K562 (cell line): ENCODE measurements around the gene EPHB2. TPM values are rescaled to one million over a fixed set of nuclear protein-coding genes. Genes with fewer than 3 reads are reported as not detected.

Source experiments
- ATAC-seq: fragments of 200-7000 bp; cut with Tn5 transposase; 3 replicates; pipeline ENCODE4 v1.9.1; 2020; ENCODE audit warnings: moderate library complexity
- BruUV-seq: library from RNA; stranded (reverse); fragments of 400-500 nt; replicated peaks from 2 replicates; lab custom pipeline; 2021; lab: Mats Ljungman, UMichigan
- CTCF ChIA-PET: fragments of 300-600 bp; formaldehyde crosslinking; extraction: SDS; loops from one replicate; lab custom pipeline; 2021; ENCODE audit warnings: low intra/inter-chr PET ratio; lab: Yijun Ruan, JAX
- POLR2A ChIA-PET: fragments of 300-600, 350-650 bp; sonication (Branson Sonifier 250); formaldehyde crosslinking; extraction: SDS; loops from one replicate; lab custom pipeline; 2021; ENCODE audit warnings: antibody characterized with exemption, inconsistent platforms; lab: Yijun Ruan, JAX
- DNase-seq, 4 experiments: peaks; one replicate each; pipeline versions ENCODE4 v3.0.0 to v3.0.0-alpha.2; 2011 to 2018; ENCODE audit warnings: low spot score in 3 of 4, mixed read lengths in 3 of 4; ENCODE audit errors: extremely low read depth in 1 of 4
- FAIRE-seq: peaks from 2 replicates; lab custom pipeline; 2011; peaks lifted over from hg19 to GRCh38; lab: Jason Lieb, UNC
- H2AFZ ChIP-seq: 2 replicates; pipeline ENCODE4 v1.6.0; 2011; ENCODE audit warnings: low read depth, low read length, control low read depth, inconsistent platforms
- H3K27ac ChIP-seq: fragments of 200-600 bp; 3 replicates; pipeline ENCODE4 v1.8.0; 2011; ENCODE audit warnings: low read depth, mild to moderate bottlenecking, control low read depth, inconsistent platforms, low read length, moderate library complexity, mixed read lengths; ENCODE audit errors: extremely low read depth
- H3K27me3 ChIP-seq, 2 experiments: fragments of 300-600 bp in 1 of 2; 2 replicates in 1 of 2; 3 replicates in 1 of 2; pipeline versions ENCODE4 v1.6.0 to v1.8.0; 2011; ENCODE audit warnings: inconsistent platforms in 2 of 2, low read length in 2 of 2, mild to moderate bottlenecking in 1 of 2, mixed read lengths in 1 of 2, moderate library complexity in 1 of 2; ENCODE audit not compliant: control insufficient read depth in 2 of 2, insufficient read depth in 2 of 2
- H3K36me3 ChIP-seq: fragments of 300-600 bp; 3 replicates; pipeline ENCODE4 v1.8.0; 2011; ENCODE audit warnings: mild to moderate bottlenecking, low read length, inconsistent platforms; ENCODE audit not compliant: control insufficient read depth, insufficient read depth
- H3K4me1 ChIP-seq, 2 experiments: fragments of 200-600 bp in 1 of 2; replicated peaks in 1 of 2; 2 replicates in 1 of 2; 3 replicates in 1 of 2; pipeline versions ENCODE4 v1.5.1 to v1.8.0; 2011; ENCODE audit warnings: inconsistent platforms in 2 of 2, low read length in 2 of 2, mild to moderate bottlenecking in 1 of 2, mixed read lengths in 1 of 2, moderate library complexity in 1 of 2; ENCODE audit not compliant: control insufficient read depth in 2 of 2, insufficient read depth in 2 of 2
- H3K4me2 ChIP-seq: 2 replicates; pipeline ENCODE4 v1.6.1; 2011; ENCODE audit warnings: low read length, control low read depth, inconsistent platforms, mixed read lengths; ENCODE audit not compliant: insufficient read depth
- H3K4me3 ChIP-seq: fragments of 200-600 bp; sonication (generic), shearing (Covaris generic); 2 replicates; pipeline ENCODE4 v1.5.1; 2016; ENCODE audit warnings: control low read depth, inconsistent platforms
- H3K79me2 ChIP-seq: fragments of 200-600 bp; 3 replicates; pipeline ENCODE4 v1.8.0; 2011; ENCODE audit warnings: low read length, inconsistent platforms; ENCODE audit not compliant: control insufficient read depth, insufficient read depth
- H3K9ac ChIP-seq, 2 experiments: 2 replicates each; pipeline versions ENCODE4 v1.6.0 to v1.6.1; 2011; ENCODE audit warnings: low read depth in 2 of 2, low read length in 2 of 2, control low read depth in 1 of 2, inconsistent platforms in 1 of 2, mild to moderate bottlenecking in 1 of 2, mixed read lengths in 1 of 2; ENCODE audit not compliant: insufficient read depth in 1 of 2
- H3K9me1 ChIP-seq: one replicate; pipeline ENCODE4 v1.6.0; 2011; ENCODE audit warnings: inconsistent platforms, mild to moderate bottlenecking, low read length, moderate library complexity; ENCODE audit not compliant: control insufficient read depth, insufficient read depth
- H3K9me3 ChIP-seq: replicated peaks from 2 replicates; pipeline ENCODE4 v1.5.1; 2011; ENCODE audit warnings: low read depth, low read length, inconsistent platforms; ENCODE audit not compliant: control insufficient read depth, insufficient read depth
- H4K20me1 ChIP-seq: replicated peaks from 2 replicates; pipeline ENCODE4 v1.6.1; 2011; ENCODE audit warnings: low read length, inconsistent platforms, mixed read lengths; ENCODE audit not compliant: control insufficient read depth, insufficient read depth
- ATF3 ChIP-seq, 2 experiments: fragments of 450-650 bp in 1 of 2; sonication (generic) in 1 of 2; formaldehyde crosslinking in 1 of 2; IDR thresholded peaks in 1 of 2; conservative IDR thresholded peaks in 1 of 2; 2 replicates each; pipeline versions ENCODE4 v1.6.1 to v1.8.1; 2016 to 2023; ENCODE audit warnings: mild to moderate bottlenecking in 2 of 2, moderate library complexity in 2 of 2, inconsistent platforms in 1 of 2, missing genetic modification reagents in 1 of 2
- GTF2A2 ChIP-seq: IDR thresholded peaks from 2 replicates; pipeline ENCODE4 v1.6.1; 2016; ENCODE audit warnings: mild to moderate bottlenecking, missing genetic modification characterization, missing compliant biosample characterization
- MAFF ChIP-seq: IDR thresholded peaks from 2 replicates; pipeline ENCODE4 v1.6.1; 2012; ENCODE audit warnings: low read length, improper control_type of control experiment
- PBX2 ChIP-seq, 2 experiments: IDR thresholded peaks in 1 of 2; conservative IDR thresholded peaks in 1 of 2; 2 replicates each; pipeline ENCODE4 v1.6.1; 2016; ENCODE audit warnings: low read depth in 2 of 2, mild to moderate bottlenecking in 1 of 2, missing compliant biosample characterization in 1 of 2, missing genetic modification characterization in 1 of 2, moderate library complexity in 1 of 2
- POLR2B ChIP-seq: fragments of 450-650 bp; IDR thresholded peaks from 2 replicates; pipeline ENCODE4 v1.6.1; 2018; ENCODE audit warnings: low read depth; ENCODE audit not compliant: partially characterized antibody
- RBBP5 ChIP-seq: fragments of 200-600 bp; sonication (generic); IDR thresholded peaks from 2 replicates; pipeline ENCODE4 v1.6.1; 2012; ENCODE audit warnings: borderline replicate concordance, mild to moderate bottlenecking, low read length, control low read depth, inconsistent platforms; ENCODE audit not compliant: insufficient read depth, poor library complexity, severe bottlenecking
- USF1 ChIP-seq: sonication (generic); formaldehyde crosslinking; IDR thresholded peaks from 2 replicates; pipeline ENCODE4 v1.9.0; 2022; ENCODE audit warnings: mild to moderate bottlenecking, missing genetic modification reagents
- ZHX1 ChIP-seq: fragments of 150-350 bp; conservative IDR thresholded peaks from 2 replicates; pipeline ENCODE4 v1.6.1; 2014; ENCODE audit warnings: low read length
- ZKSCAN3 ChIP-seq: fragments of 250-450 bp; sonication (Bioruptor Pico); IDR thresholded peaks from 2 replicates; pipeline ENCODE4 v1.4.0; 2020
- ZNF184 ChIP-seq: sonication (generic); formaldehyde crosslinking; IDR thresholded peaks from 2 replicates; pipeline ENCODE4 v1.5.0; 2020; ENCODE audit warnings: missing genetic modification reagents
- ZNF717 ChIP-seq: fragments of 250-450 bp; sonication (Bioruptor Pico); IDR thresholded peaks from 2 replicates; pipeline ENCODE4 v1.5.0; 2021
- ZNF778 ChIP-seq: fragments of 450-650 bp; formaldehyde crosslinking; IDR thresholded peaks from 2 replicates; pipeline ENCODE4 v1.4.0; 2020; ENCODE audit warnings: mild to moderate bottlenecking, moderate library complexity
- WGBS: fragments of 100-300 bp; shearing (Covaris generic); methylation state at CpG from one replicate; pipeline ENCODE4 v1.1.6; 2016; ENCODE audit warnings: low coverage, mixed read lengths; ENCODE audit not compliant: insufficient coverage; ENCODE audit errors: missing lambda C conversion rate; 5-methylcytosine and 5-hydroxymethylcytosine counted together
- in situ Hi-C: fragments of 300-500 bp; cut with MboI; formaldehyde crosslinking; loops from 4 replicates; pipeline ENCODE4 v1.15.0; 2018; ENCODE audit warnings: inconsistent platforms, mixed read lengths
- intact Hi-C: fragments of 100-400 bp; cut with micrococcal nuclease; formaldehyde crosslinking; loops from 2 replicates; pipeline ENCODE4 v1.14.2; 2022
- polyA plus RNA-seq, 8 experiments: library from polyadenylated mRNA; depleted of rRNA in 4 of 8; stranded (reverse) in 5 of 8; unstranded in 3 of 8; fragments of >200 nt; fragmentation: Nextera tagmentation in 2 of 8; fragmentation: Illumina TruSeq in 1 of 8; extraction: Ambion mirVana in 2 of 8; extraction: Trizol in 1 of 8; gene quantifications; 2 replicates each; pipeline versions ENCODE4 v1.2.1 to v1.2.3, GENCODE V29; 2011 to 2014; ENCODE audit warnings: inconsistent platforms in 1 of 8, missing spikeins in 1 of 8
- total RNA-seq, 7 experiments: library from RNA; depleted of rRNA in 6 of 7; stranded (reverse); fragments of >200 nt in 6 of 7; fragmentation: Illumina TruSeq in 2 of 7; extraction: Trizol in 2 of 7; gene quantifications; 2 replicates each; pipeline versions ENCODE4 v1.2.1 to v1.2.3, GENCODE V29; 2011 to 2021; ENCODE audit warnings: low replicate concordance in 1 of 7

EPHB2 gene
- total and polyA plus RNA-seq, 9 of the 15 experiments (the other 6 are each of a cell fraction or from before 2014, with no cell fraction given) = not detected

- Histone ChIP-seq H3K79me2 (no peaks in the 10 kb centered on the region), H3K4me1 (no peaks in the 10 kb centered on the region), H3K27ac (no peak overlapping the region), H4K20me1 (no peaks in the 10 kb centered on the region), H3K9me1 (no peaks in the 10 kb centered on the region), H3K4me2 (no peak overlapping the region), H3K36me3 (no peaks in the 10 kb centered on the region), H2AFZ (no peak overlapping the region), H3K9ac (no peak overlapping the region), H3K4me3 (no peak overlapping the region), H3K27me3 (peaks cover 16 to 43% of the 10 kb centered on the region in 2 experiments), H3K9me3 (no peaks in the 10 kb centered on the region)
- no TSS peak for BruUV-seq
- in situ Hi-C loops = no loop called here
- no peak for ATAC-seq
- ChIA-PET POLR2A (no interaction called here), CTCF (no interaction called here)
- no peak for FAIRE-seq
- TF ChIP-seq ZKSCAN3 (CRISPR knock-in tag) (no peak), ZNF717 (CRISPR knock-in tag) (no peak), GTF2A2 (tag) (no peak), ZHX1 (no peak), ZNF184 (CRISPR knock-in tag) (no peak), PBX2 (CRISPR knock-in tag; IDR thresholded peaks at IDR 0.05; ENCODE audit: low read depth) (no peak), PBX2 (tag; conservative IDR thresholded peaks at IDR 0.05; ENCODE audit: low read depth) (no peak), ZNF778 (CRISPR knock-in tag) (no peak), POLR2B (no peak), USF1 (CRISPR knock-in tag) (no peak), ATF3 (IDR thresholded peaks at IDR 0.05) (no peak), ATF3 (CRISPR knock-in tag; conservative IDR thresholded peaks at IDR 0.05) (no peak), MAFF (no peak), RBBP5 (no peak)
- 0% methylated on average over 1 of the region's 1 CpG for WGBS
- no peak for DNase-seq
- intact Hi-C loops = no loop called here
Measured at GRCh38 chr1:22822371-22822770, 111.7 kb downstream of the EPHB2 start.
